Measurements from ENCODE around the gene TNFRSF11A. TPM values are rescaled to one million over a fixed set of nuclear protein-coding genes. Genes with fewer than 3 reads are reported as not detected.

The TNFRSF11A gene
- total RNA-seq, 2 donors from 2014 or later: 4.9 to 14.2 TPM

- DNase-seq (ENCODE audit: low spot score) (no peak), ATAC-seq (ENCODE audit: insufficient number of reproducible peaks, low FRiP score, low read depth) (no peak)
- Histone ChIP-seq H3K36me3 (no peaks in the 10 kb centered on the region), H3K4me1 (ENCODE audit: control insufficient read depth in 1 of 2, low read depth in 2 of 2) (no peaks in the 10 kb centered on the region), H3K27ac (no peak overlapping the region), H3K4me3 (no peak overlapping the region), H3K9me3 (no peaks in the 10 kb centered on the region), H3K27me3 (replicated peaks; ENCODE audit: insufficient read depth) (no peaks in the 10 kb centered on the region)
- no peak for TF ChIP-seq CTCF (IDR thresholded peaks at IDR 0.05)
Observed at GRCh38 chr18:62374410-62374965, 49.4 kb downstream of the TNFRSF11A start.

- H3K36me3 ChIP-seq: no peaks in the 10 kb centered on the region
- H3K27me3 ChIP-seq (replicated peaks; ENCODE audit: insufficient read depth): no peaks in the 10 kb centered on the region
- H3K4me3 ChIP-seq: no peak overlapping the region
- TF ChIP-seq CTCF (IDR thresholded peaks at IDR 0.05): no peak
- no peak overlapping the region for H3K27ac ChIP-seq
- no peak for DNase-seq (ENCODE audit: low spot score)
- no peaks in the 10 kb centered on the region for H3K4me1 ChIP-seq (ENCODE audit: control insufficient read depth in 1 of 2, low read depth in 2 of 2)
- no peak for ATAC-seq (ENCODE audit: insufficient number of reproducible peaks, low FRiP score, low read depth)
- H3K9me3 ChIP-seq: no peaks in the 10 kb centered on the region
Observed at GRCh38 chr18:62377131-62377807, 52.2 kb downstream of the TNFRSF11A start.

DNA sequence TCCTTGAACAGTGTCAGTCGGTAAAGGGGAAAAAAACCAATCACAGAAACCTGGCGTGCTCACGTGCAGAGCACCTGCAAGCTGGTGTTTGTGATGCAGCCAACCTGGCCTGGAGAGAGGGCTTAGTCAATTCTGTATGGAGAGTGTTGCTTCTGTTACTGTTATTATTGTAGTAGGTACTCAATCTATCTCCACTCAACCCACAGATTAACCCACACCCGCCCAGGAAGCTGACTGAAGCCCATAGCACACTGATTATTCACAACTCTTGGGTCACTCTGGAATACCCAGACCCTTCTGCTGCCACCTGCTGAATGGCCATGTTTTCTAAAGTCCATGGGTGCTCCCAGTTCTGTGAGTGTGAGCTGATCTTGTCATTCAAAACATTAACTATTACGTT lies 53.9 kb downstream of the TNFRSF11A start:
- ATAC-seq (ENCODE audit: insufficient number of reproducible peaks, low FRiP score, low read depth) (no peak), DNase-seq (ENCODE audit: low spot score) (no peak)
- no peak for TF ChIP-seq CTCF (IDR thresholded peaks at IDR 0.05)
- Histone ChIP-seq H3K9me3 (no peaks in the 10 kb centered on the region), H3K36me3 (no peaks in the 10 kb centered on the region), H3K27me3 (replicated peaks; ENCODE audit: insufficient read depth) (no peaks in the 10 kb centered on the region), H3K27ac (no peak overlapping the region), H3K4me3 (no peak overlapping the region), H3K4me1 (ENCODE audit: control insufficient read depth in 1 of 2, low read depth in 2 of 2) (no peaks in the 10 kb centered on the region)

GRCh38 chr18:62381373-62381772 lies 56.3 kb downstream of the TNFRSF11A start:
- H3K4me3 ChIP-seq: no peak overlapping the region
- ATAC-seq (ENCODE audit: insufficient number of reproducible peaks, low FRiP score, low read depth) (no peak), DNase-seq (ENCODE audit: low spot score) (no peak)
- no peaks in the 10 kb centered on the region for H3K9me3 ChIP-seq
- no peaks in the 10 kb centered on the region for H3K27me3 ChIP-seq (replicated peaks; ENCODE audit: insufficient read depth)
- no peaks in the 10 kb centered on the region for H3K4me1 ChIP-seq (ENCODE audit: control insufficient read depth in 1 of 2, low read depth in 2 of 2)
- no peak overlapping the region for H3K27ac ChIP-seq
- H3K36me3 ChIP-seq: no peaks in the 10 kb centered on the region
- no peak for TF ChIP-seq CTCF (IDR thresholded peaks at IDR 0.05)

DNA sequence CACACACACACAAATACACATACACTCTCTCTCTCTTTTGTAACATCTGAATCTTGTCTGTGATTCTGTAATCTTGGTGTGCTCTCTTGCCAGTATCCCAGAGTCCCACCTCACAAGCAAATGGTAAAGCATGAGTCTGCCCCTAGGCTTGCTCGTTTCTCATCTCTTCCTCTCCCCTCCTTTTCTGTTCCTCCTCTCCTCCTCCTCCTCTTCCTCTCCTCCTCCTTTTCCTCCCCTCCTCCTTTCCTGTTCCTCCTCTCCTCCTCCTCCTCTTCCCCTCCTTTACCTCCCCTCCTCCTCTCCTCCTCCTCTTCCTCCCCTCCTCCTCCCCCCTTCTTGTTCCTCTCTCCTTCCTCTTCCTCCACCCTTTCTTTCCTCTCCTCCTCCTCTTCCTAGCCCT lies 59.0 kb downstream of the TNFRSF11A start:
- H3K4me3 ChIP-seq: no peak overlapping the region
- TF ChIP-seq CTCF (IDR thresholded peaks at IDR 0.05): no peak
- H3K4me1 ChIP-seq (ENCODE audit: control insufficient read depth in 1 of 2, low read depth in 2 of 2): no peaks in the 10 kb centered on the region
- H3K27ac ChIP-seq: no peak overlapping the region
- ATAC-seq (ENCODE audit: insufficient number of reproducible peaks, low FRiP score, low read depth) (no peak), DNase-seq (ENCODE audit: low spot score) (no peak)
- H3K27me3 ChIP-seq (replicated peaks; ENCODE audit: insufficient read depth): no peaks in the 10 kb centered on the region
- no peaks in the 10 kb centered on the region for H3K9me3 ChIP-seq
- H3K36me3 ChIP-seq: no peaks in the 10 kb centered on the region
